SK-N-SH (cell line): ENCODE measurements around the gene CSPG4. TPM values are rescaled to one million over a fixed set of nuclear protein-coding genes. Genes with fewer than 3 reads are reported as not detected.
"Not testable (repeated sequence)": the region's sequence is repeated elsewhere in the genome, so short reads cannot be mapped to it uniquely, and the experiment has no call there.

Experiments used
- CTCF ChIA-PET: fragments of 300-600, 350-600 bp; formaldehyde crosslinking; extraction: SDS; loops from one replicate; lab custom pipeline; 2021; lab: Yijun Ruan, JAX
- POLR2A ChIA-PET: fragments of 350-600 bp; sonication (Branson Sonifier 250); formaldehyde crosslinking; extraction: SDS; loops from one replicate; lab custom pipeline; 2020; ENCODE audit warnings: antibody characterized with exemption, inconsistent platforms; lab: Yijun Ruan, JAX
- DNase-seq: peaks from one replicate; pipeline ENCODE4 v3.0.0; 2012
- H2AFZ ChIP-seq: fragments of 200-600 bp; sonication (generic); 2 replicates; pipeline ENCODE4 v1.8.1; 2016; ENCODE audit warnings: antibody characterized with exemption, mild to moderate bottlenecking, low read depth
- H3F3A ChIP-seq: fragments of 200-600 bp; sonication (generic); replicated peaks from 2 replicates; pipeline ENCODE3; 2016; ENCODE audit warnings: antibody characterized with exemption, mild to moderate bottlenecking; ENCODE audit not compliant: insufficient read depth
- H3K27ac ChIP-seq, 2 experiments: fragments of 200-500 bp in 1 of 2; fragments of 200-600 bp in 1 of 2; sonication (Bioruptor generic) in 1 of 2; sonication (generic), shearing (Covaris generic) in 1 of 2; 2 replicates each; pipeline versions ENCODE4 v1.5.1 to v1.6.1; 2014 to 2016; ENCODE audit warnings: low read depth in 2 of 2, inconsistent platforms in 1 of 2, low read length in 1 of 2, mild to moderate bottlenecking in 1 of 2, mixed read lengths in 1 of 2
- H3K27me3 ChIP-seq: fragments of 200-600 bp; sonication (generic), shearing (Covaris generic); 2 replicates; pipeline ENCODE4 v1.6.1; 2016; ENCODE audit warnings: mixed run types; ENCODE audit not compliant: insufficient read depth
- H3K36me3 ChIP-seq, 2 experiments: fragments of 200-500 bp in 1 of 2; fragments of 200-600 bp in 1 of 2; sonication (Bioruptor generic) in 1 of 2; sonication (generic) in 1 of 2; replicated peaks in 1 of 2; 2 replicates each; pipeline versions ENCODE3 to v1.5.1; 2014 to 2016; ENCODE audit warnings: low read length in 1 of 2, mild to moderate bottlenecking in 1 of 2; ENCODE audit not compliant: insufficient read depth in 2 of 2, control insufficient read depth in 1 of 2
- H3K4me1 ChIP-seq, 2 experiments: fragments of 200-500 bp in 1 of 2; fragments of 200-600 bp in 1 of 2; sonication (Bioruptor generic) in 1 of 2; sonication (generic), shearing (Covaris generic) in 1 of 2; 2 replicates each; pipeline versions ENCODE4 v1.5.1 to v1.6.1; 2014 to 2016; ENCODE audit warnings: low read depth in 1 of 2, low read length in 1 of 2, mixed run types in 1 of 2; ENCODE audit not compliant: insufficient read depth in 2 of 2, control insufficient read depth in 1 of 2
- H3K4me2 ChIP-seq: fragments of 200-600 bp; sonication (generic), shearing (Covaris generic); 2 replicates; pipeline ENCODE4 v1.6.1; 2017; ENCODE audit warnings: mixed run types
- H3K4me3 ChIP-seq, 2 experiments: fragments of 200-500 bp in 1 of 2; fragments of 200-600 bp in 1 of 2; sonication (Bioruptor generic) in 1 of 2; sonication (generic), shearing (Covaris generic) in 1 of 2; 2 replicates each; pipeline versions ENCODE4 v1.5.1 to v1.8.1; 2014 to 2016; ENCODE audit warnings: low read depth in 2 of 2, inconsistent platforms in 1 of 2, low read length in 1 of 2, mild to moderate bottlenecking in 1 of 2, mixed read lengths in 1 of 2, moderate library complexity in 1 of 2
- H3K79me2 ChIP-seq: fragments of 200-600 bp; sonication (generic); 2 replicates; pipeline ENCODE4 v1.8.1; 2017; ENCODE audit warnings: mild to moderate bottlenecking; ENCODE audit not compliant: insufficient read depth
- H3K9ac ChIP-seq: fragments of 200-600 bp; sonication (generic); 2 replicates; pipeline ENCODE4 v1.6.1; 2017; ENCODE audit warnings: mixed run types
- H3K9me2 ChIP-seq: fragments of 200-600 bp; sonication (generic); 2 replicates; pipeline ENCODE4 v1.6.1; 2017; ENCODE audit warnings: mixed run types
- H3K9me3 ChIP-seq: fragments of 200-600 bp; sonication (generic); 2 replicates; pipeline ENCODE4 v1.6.1; 2017; ENCODE audit warnings: mixed run types, mild to moderate bottlenecking, moderate library complexity
- H4K20me1 ChIP-seq: fragments of 200-600 bp; sonication (generic); 2 replicates; pipeline ENCODE4 v1.6.1; 2017; ENCODE audit warnings: mild to moderate bottlenecking, mixed run types; ENCODE audit not compliant: insufficient read depth
- CHD2 ChIP-seq: fragments of 150-350 bp; IDR thresholded peaks from 2 replicates; pipeline ENCODE4 v1.6.1; 2018; ENCODE audit warnings: low read length; ENCODE audit not compliant: partially characterized antibody
- SMC3 ChIP-seq: IDR thresholded peaks from 2 replicates; pipeline ENCODE4 v1.6.1; 2012; ENCODE audit warnings: low read depth, low read length, improper control_type of control experiment
- WGBS: methylation state at CpG from one replicate; pipeline ENCODE4 v1.1.6; 2017; ENCODE audit warnings: low lambda C conversion rate; 5-methylcytosine and 5-hydroxymethylcytosine counted together
- polyA plus RNA-seq, 3 experiments: library from polyadenylated mRNA; depleted of rRNA; stranded (reverse); fragments of >200 nt; gene quantifications; 2 replicates each; pipeline ENCODE4 v1.2.3, GENCODE V29; 2012
- TF ChIP-seq, protein P1 (sequence below): fragments of 200-600 bp; sonication (generic); IDR thresholded peaks from 2 replicates; pipeline ENCODE4 v1.6.1; 2017; ENCODE audit warnings: antibody characterized with exemption, mild to moderate bottlenecking, moderate library complexity

Gene CSPG4
- polyA plus RNA-seq, 1 of the 3 experiments (the other 2 are of a cell fraction): 0.35 TPM

DNA sequence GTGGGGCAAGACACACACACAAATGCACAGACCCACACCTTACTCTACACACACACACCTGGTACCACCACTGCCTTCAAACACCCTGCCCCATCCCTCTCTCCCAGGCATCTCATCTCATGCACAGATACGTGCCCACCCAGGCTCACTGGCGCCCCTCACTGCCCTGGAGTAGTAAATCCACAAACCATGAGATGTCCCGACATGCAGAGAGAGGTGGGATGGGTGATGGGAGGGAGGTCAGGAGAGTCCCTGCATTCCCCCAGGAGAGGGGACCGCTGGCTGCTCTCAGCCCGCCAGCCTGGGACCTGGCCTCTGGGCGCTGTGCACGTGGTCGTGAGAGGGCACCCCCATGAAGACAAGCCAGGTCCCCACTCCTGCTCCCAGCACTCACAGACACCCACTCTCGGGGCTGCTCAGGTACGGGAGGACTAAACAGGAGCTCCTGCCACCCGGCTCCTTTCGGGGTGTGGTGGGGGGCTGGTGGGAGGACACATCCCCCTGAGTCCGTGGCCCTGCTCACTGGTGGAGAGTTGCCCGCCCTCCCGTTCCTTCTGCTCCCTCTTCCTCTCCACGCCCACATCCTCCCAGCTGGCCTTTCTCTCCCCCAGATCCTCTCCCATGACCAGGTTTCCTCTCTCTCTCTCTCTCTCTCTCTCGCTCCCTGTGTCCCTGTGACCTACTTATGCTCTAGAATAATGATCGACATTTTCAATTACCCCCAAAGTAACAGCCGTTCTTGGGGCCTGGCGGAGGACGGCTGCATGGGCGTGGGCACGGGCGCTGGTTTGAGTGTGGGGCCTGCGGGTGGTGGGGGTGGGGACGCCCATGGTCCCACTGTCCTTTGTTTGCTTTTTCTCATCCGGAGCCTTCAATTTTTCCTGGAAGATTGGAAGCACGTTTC is 18.9 kb upstream of the CSPG4 start:
- CTCF ChIA-PET: interaction anchor here (0.9 to 7.2 kb wide), 2 partner anchors 12 to 48 kb away, joined by 3 to 77 read pairs; no protein-coding TSS in a partner anchor
- Histone ChIP-seq H3K9me3 (no peaks in the 10 kb centered on the region), H2AFZ (no peak overlapping the region), H3K27ac (no peak overlapping the region), H3K4me2 (no peak overlapping the region), H3K9me2 (no peaks in the 10 kb centered on the region), H3K9ac (no peak overlapping the region), H3K4me3 (no peak overlapping the region), H3K4me1 (peaks cover 0 to 2% of the 10 kb centered on the region in 2 experiments; a peak in 1 of 4 replicates), H3K36me3 (no peaks in the 10 kb centered on the region), H3K27me3 (no peaks in the 10 kb centered on the region), H3F3A (no peaks in the 10 kb centered on the region), H4K20me1 (no peaks in the 10 kb centered on the region), H3K79me2 (no peaks in the 10 kb centered on the region)
- TF ChIP-seq, protein P1, sequence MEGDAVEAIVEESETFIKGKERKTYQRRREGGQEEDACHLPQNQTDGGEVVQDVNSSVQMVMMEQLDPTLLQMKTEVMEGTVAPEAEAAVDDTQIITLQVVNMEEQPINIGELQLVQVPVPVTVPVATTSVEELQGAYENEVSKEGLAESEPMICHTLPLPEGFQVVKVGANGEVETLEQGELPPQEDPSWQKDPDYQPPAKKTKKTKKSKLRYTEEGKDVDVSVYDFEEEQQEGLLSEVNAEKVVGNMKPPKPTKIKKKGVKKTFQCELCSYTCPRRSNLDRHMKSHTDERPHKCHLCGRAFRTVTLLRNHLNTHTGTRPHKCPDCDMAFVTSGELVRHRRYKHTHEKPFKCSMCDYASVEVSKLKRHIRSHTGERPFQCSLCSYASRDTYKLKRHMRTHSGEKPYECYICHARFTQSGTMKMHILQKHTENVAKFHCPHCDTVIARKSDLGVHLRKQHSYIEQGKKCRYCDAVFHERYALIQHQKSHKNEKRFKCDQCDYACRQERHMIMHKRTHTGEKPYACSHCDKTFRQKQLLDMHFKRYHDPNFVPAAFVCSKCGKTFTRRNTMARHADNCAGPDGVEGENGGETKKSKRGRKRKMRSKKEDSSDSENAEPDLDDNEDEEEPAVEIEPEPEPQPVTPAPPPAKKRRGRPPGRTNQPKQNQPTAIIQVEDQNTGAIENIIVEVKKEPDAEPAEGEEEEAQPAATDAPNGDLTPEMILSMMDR: peak; percentile 8; the same call in 1 of the 2 replicates
- TF ChIP-seq SMC3: no peak
- TF ChIP-seq CHD2: peak; percentile 31
- 80% methylated on average over 26 of the region's 28 CpGs for WGBS
- DNase-seq: peak; percentile 56
- POLR2A ChIA-PET: interaction anchor here (0.7 kb wide), 1 partner anchor 363 kb away, joined by 3 read pairs; no protein-coding TSS in a partner anchor

DNA sequence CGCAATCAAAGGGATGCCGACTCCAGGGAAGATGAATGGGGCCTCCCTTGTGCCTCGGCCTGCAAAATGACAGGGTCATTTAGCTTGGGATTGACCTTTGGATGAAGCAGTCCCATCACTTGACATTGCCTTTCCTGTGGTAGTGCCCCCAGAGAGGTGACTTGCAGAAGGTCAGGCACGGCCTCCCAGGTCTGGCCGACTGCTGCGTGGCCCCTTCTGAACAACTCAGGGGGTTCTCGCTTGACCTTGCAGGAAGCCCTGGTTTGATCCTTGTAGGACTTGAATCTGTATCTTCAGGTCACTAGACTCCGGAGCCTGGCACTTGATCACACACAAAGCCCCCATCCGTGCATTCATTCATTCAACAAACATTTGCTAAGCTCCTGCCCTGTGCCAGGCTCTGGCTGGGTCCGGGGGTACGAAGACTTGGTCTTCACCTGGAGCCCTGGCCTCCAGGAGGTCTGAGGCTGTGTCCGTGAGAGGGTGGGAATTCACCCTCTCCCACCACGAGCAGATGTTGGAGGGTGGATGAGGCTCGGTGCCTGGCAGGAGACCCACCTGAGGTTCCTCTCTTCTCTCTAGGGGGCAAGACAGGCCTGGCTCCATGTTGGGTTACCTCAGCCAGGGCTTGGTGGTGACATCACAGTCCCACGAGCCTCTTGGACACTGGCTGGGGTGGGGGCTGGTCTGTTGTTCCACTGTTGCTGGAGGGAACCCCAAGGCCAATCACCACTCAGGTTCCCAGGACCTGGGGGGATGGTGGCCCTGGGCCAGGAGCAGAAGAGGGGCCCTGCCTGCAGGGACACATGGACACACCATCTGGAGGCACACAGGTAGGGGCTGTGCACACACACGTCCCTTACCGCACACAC is 18.0 kb upstream of the CSPG4 start:
- H3K4me2 ChIP-seq, H3K27ac ChIP-seq, POLR2A ChIA-PET, H3K79me2 ChIP-seq, H3K9me3 ChIP-seq, H4K20me1 ChIP-seq, H3K36me3 ChIP-seq, H3K4me3 ChIP-seq, H3K27me3 ChIP-seq, H2AFZ ChIP-seq, H3K9ac ChIP-seq, DNase-seq, H3K4me1 ChIP-seq, H3F3A ChIP-seq, H3K9me2 ChIP-seq: not testable (repeated sequence)
- CTCF ChIA-PET: interaction anchor here (0.6 to 7.2 kb wide), 5 partner anchors 13 to 71 kb away, joined by 3 to 77 read pairs (median 3); no protein-coding TSS in a partner anchor
- WGBS: 98% methylated on average over 11 of the region's 17 CpGs
